Measurements from ENCODE around the gene ADAP2. TPM values are rescaled to one million over a fixed set of nuclear protein-coding genes. Genes with fewer than 3 reads are reported as not detected.
A peak's percentile ranks its signal among the peaks of the same experiment; 100 is the strongest.

Gene ADAP2
- total and polyA plus RNA-seq, 10 of the 15 experiments (the other 5 are each of a cell fraction or from before 2014, with no cell fraction given) = 0.15 to 13.6 (median 6.8) TPM

DNA sequence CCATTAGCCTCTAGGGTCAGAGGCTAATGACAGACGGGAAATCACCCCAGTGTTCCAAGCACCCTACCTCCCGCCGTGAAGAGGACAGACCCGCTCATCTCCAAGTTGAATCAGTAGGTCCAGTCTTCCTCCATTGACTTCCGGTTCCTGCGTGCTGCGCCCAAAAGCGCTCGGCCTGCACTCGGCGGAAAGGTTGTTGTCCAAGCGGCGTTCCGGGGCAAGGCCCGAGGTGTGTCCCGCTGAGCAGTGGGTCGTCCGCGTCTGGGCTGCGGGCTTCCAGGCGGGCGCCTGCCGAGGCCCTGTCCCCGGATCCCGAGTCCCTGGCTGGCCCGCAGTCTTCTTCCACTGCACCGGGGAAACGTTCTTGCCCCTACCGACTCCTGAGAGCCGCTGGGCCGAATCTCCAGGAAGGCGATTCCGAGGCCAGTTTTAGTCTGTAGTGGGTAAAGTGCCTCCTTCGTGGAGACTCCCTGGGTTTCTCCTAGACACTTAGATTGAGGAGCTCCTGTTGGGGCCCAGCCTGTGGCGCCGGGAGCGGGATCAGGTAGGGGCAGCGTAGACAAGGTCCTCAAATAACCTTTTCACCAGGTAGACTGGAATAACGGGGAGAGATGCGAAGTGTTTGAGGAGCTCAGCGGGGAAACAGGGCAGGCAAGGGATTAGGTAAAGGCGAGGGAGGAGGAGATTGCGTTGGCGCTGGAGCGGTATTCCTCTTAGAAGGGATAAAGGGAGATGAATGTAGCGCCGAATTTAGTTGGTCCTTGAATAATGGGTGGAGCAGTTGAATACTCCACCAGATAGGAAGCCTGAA is 15.4 kb upstream of the ADAP2 start, which contains the start of gene TEFM (continued):
- TF ChIP-seq EGR1 (IDR thresholded peaks at IDR 0.05; ENCODE audit: borderline replicate concordance in 1 of 2, low read depth in 2 of 2, low read length in 2 of 2) (peak; percentile 54 to 65; a peak in 2 of 3 replicates), RB1 (IDR thresholded peaks at IDR 0.05; ENCODE audit: borderline replicate concordance) (peak; percentile 86; the same call in 1 of the 2 replicates), RUNX3 (IDR thresholded peaks at IDR 0.05; ENCODE audit: low read length) (peak; percentile 68), POLR2AphosphoS5 (IDR thresholded peaks at IDR 0.05; ENCODE audit: low read length) (peak; percentile 87), RFX5 (IDR thresholded peaks at IDR 0.05; ENCODE audit: low read depth, low read length) (peak; percentile 46; the same call in 1 of the 2 replicates), KDM1A (IDR thresholded peaks at IDR 0.05; ENCODE audit: borderline replicate concordance) (no peak), ZZZ3 (IDR thresholded peaks at IDR 0.05; ENCODE audit: control insufficient read depth, insufficient read length, low read depth) (peak; percentile 66), KLF5 (IDR thresholded peaks at IDR 0.05; ENCODE audit: partially characterized antibody) (peak; percentile 42), SMARCA5 (IDR thresholded peaks at IDR 0.05) (peak; percentile 96), ELK1 (IDR thresholded peaks at IDR 0.05; ENCODE audit: low read depth, low read length) (peak; percentile 89), BHLHE40 (IDR thresholded peaks at IDR 0.05; ENCODE audit: borderline replicate concordance in 1 of 2, low read depth in 2 of 2, low read length in 1 of 2) (peak; percentile 25 to 37; a peak in 1 of 4 replicates), ZBED1 (IDR thresholded peaks at IDR 0.05; ENCODE audit: borderline replicate concordance) (no peak), SP1 (IDR thresholded peaks at IDR 0.05; ENCODE audit: low read depth, low read length) (peak; percentile 66), ZNF24 (IDR thresholded peaks at IDR 0.05) (peak; percentile 85), JUNB (IDR thresholded peaks at IDR 0.05) (0 out of 2 replicates have a peak, but pooled peaks have one; percentile 12), LARP7 (IDR thresholded peaks at IDR 0.05) (peak; percentile 83), IRF4 (IDR thresholded peaks at IDR 0.05; ENCODE audit: low read depth, low read length) (peak; percentile 70; the same call in 1 of the 2 replicates), ASH2L (IDR thresholded peaks at IDR 0.05; ENCODE audit: borderline replicate concordance, low read depth) (no peak)
- TF ChIP-seq, protein P1, sequence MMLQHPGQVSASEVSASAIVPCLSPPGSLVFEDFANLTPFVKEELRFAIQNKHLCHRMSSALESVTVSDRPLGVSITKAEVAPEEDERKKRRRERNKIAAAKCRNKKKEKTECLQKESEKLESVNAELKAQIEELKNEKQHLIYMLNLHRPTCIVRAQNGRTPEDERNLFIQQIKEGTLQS (IDR thresholded peaks at IDR 0.05; ENCODE audit: borderline replicate concordance, extremely low read depth, low read depth, low read length) = no peak
- TF ChIP-seq, protein P2, sequence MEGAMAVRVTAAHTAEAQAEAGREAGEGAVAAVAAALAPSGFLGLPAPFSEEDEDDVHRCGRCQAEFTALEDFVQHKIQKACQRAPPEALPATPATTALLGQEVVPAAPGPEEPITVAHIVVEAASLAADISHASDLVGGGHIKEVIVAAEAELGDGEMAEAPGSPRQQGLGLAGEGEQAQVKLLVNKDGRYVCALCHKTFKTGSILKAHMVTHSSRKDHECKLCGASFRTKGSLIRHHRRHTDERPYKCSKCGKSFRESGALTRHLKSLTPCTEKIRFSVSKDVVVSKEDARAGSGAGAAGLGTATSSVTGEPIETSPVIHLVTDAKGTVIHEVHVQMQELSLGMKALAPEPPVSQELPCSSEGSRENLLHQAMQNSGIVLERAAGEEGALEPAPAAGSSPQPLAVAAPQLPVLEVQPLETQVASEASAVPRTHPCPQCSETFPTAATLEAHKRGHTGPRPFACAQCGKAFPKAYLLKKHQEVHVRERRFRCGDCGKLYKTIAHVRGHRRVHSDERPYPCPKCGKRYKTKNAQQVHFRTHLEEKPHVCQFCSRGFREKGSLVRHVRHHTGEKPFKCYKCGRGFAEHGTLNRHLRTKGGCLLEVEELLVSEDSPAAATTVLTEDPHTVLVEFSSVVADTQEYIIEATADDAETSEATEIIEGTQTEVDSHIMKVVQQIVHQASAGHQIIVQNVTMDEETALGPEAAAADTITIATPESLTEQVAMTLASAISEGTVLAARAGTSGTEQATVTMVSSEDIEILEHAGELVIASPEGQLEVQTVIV (IDR thresholded peaks at IDR 0.05; ENCODE audit: borderline replicate concordance, partially characterized antibody) = peak; percentile 40
- TF ChIP-seq, protein P3, sequence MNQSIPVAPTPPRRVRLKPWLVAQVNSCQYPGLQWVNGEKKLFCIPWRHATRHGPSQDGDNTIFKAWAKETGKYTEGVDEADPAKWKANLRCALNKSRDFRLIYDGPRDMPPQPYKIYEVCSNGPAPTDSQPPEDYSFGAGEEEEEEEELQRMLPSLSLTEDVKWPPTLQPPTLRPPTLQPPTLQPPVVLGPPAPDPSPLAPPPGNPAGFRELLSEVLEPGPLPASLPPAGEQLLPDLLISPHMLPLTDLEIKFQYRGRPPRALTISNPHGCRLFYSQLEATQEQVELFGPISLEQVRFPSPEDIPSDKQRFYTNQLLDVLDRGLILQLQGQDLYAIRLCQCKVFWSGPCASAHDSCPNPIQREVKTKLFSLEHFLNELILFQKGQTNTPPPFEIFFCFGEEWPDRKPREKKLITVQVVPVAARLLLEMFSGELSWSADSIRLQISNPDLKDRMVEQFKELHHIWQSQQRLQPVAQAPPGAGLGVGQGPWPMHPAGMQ (IDR thresholded peaks at IDR 0.05; ENCODE audit: borderline replicate concordance) = no peak
- TF ChIP-seq, protein P4, sequence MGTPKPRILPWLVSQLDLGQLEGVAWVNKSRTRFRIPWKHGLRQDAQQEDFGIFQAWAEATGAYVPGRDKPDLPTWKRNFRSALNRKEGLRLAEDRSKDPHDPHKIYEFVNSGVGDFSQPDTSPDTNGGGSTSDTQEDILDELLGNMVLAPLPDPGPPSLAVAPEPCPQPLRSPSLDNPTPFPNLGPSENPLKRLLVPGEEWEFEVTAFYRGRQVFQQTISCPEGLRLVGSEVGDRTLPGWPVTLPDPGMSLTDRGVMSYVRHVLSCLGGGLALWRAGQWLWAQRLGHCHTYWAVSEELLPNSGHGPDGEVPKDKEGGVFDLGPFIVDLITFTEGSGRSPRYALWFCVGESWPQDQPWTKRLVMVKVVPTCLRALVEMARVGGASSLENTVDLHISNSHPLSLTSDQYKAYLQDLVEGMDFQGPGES (IDR thresholded peaks at IDR 0.05) = no peak
- TF ChIP-seq, protein P5, sequence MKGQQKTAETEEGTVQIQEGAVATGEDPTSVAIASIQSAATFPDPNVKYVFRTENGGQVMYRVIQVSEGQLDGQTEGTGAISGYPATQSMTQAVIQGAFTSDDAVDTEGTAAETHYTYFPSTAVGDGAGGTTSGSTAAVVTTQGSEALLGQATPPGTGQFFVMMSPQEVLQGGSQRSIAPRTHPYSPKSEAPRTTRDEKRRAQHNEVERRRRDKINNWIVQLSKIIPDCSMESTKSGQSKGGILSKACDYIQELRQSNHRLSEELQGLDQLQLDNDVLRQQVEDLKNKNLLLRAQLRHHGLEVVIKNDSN (IDR thresholded peaks at IDR 0.05; ENCODE audit: borderline replicate concordance, extremely low read length, insufficient read depth, low read depth, low read length) = no peak

All from GM12878 (cell line).